ENCODE measurements around the gene ERP29. TPM values are rescaled to one million over a fixed set of nuclear protein-coding genes. Genes with fewer than 3 reads are reported as not detected.
"Not testable (repeated sequence)": the region's sequence is repeated elsewhere in the genome, so short reads cannot be mapped to it uniquely, and the experiment has no call there.

Gene ERP29
- total RNA-seq, 4 donors from 2014 or later, result 39.8 to 62.7 (median 49.1) TPM

DNA sequence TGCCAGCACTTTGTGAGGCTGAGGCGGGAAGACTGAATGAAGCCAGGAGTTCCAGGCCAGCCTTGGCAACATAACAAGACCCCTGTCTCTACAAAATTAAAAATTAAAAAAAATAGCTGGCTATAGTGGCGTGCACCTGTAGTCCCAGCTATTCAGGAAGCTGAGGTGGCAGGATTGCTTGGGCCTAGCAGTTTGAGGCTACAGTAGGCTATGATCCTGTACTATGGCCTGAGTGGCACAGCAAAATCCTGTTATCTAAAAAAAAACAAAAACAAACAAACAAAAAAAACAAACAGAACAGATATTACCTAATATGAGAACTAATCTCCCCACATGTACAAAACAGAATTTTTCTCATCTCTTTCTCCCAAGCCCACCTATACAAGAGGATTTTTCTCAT is 15.9 kb upstream of the ERP29 start:
- DNase-seq, result no peak
- Histone ChIP-seq H3K4me3 (no peak overlapping the region), H3K4me1 (peaks cover 0 to 9% (median 2%) of the 10 kb centered on the region in 4 donors), H3K36me3 (no peaks in the 10 kb centered on the region), H3K9me3 (no peaks in the 10 kb centered on the region), H3K27me3 (no peaks in the 10 kb centered on the region), H3K27ac (no peak overlapping the region)
- TF ChIP-seq, protein P1, sequence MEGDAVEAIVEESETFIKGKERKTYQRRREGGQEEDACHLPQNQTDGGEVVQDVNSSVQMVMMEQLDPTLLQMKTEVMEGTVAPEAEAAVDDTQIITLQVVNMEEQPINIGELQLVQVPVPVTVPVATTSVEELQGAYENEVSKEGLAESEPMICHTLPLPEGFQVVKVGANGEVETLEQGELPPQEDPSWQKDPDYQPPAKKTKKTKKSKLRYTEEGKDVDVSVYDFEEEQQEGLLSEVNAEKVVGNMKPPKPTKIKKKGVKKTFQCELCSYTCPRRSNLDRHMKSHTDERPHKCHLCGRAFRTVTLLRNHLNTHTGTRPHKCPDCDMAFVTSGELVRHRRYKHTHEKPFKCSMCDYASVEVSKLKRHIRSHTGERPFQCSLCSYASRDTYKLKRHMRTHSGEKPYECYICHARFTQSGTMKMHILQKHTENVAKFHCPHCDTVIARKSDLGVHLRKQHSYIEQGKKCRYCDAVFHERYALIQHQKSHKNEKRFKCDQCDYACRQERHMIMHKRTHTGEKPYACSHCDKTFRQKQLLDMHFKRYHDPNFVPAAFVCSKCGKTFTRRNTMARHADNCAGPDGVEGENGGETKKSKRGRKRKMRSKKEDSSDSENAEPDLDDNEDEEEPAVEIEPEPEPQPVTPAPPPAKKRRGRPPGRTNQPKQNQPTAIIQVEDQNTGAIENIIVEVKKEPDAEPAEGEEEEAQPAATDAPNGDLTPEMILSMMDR (IDR thresholded peaks at IDR 0.05), result no peak
- no peak for TF ChIP-seq POLR2A (IDR thresholded peaks at IDR 0.05)

DNA sequence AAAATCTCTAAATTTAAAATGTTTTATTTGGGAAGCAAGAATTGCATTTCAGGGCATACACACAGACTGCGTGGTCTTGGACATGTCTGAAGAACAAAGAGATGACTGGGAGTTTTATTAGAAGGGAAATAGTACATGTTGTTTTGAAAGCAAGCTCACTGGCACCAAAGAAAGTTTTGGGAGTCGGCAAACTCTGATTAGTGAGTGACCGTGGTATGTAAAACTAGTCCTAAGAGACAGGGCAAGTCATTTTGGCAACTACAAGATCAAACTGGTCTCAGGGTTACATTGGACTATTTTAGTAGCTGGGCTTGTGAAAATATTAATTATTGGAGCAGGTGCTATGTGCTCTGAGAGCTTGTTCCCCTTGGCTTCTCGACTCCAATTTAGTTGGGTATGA is 15.2 kb upstream of the ERP29 start:
- Histone ChIP-seq H3K4me3 (no peak overlapping the region), H3K27ac (no peak overlapping the region), H3K4me1 (peaks cover 0 to 9% (median under 1%) of the 10 kb centered on the region in 4 donors), H3K9me3 (no peaks in the 10 kb centered on the region), H3K27me3 (no peaks in the 10 kb centered on the region), H3K36me3 (no peaks in the 10 kb centered on the region)
- TF ChIP-seq, protein P1 (IDR thresholded peaks at IDR 0.05), result no peak
- TF ChIP-seq POLR2A (IDR thresholded peaks at IDR 0.05), result no peak
- DNase-seq, result no peak

DNA sequence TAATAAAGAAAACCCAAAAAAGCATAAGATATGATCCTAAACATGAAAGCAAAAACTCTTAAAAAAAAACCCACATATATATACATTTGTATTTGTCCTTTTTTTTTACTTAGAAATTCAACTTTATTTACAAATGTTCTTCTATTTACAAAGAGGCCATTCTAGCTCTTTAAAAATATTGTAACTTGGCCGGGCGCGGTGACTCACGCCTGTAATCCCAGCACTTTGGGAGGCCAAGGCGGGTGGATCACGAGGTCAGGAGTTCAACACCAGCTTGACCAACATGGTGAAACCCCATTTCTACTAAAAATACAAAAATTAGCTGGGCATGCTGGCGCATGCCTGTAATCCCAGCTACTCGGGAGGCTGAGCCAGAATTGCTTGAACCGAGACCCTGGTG is 14.1 kb upstream of the ERP29 start:
- not testable (repeated sequence) for H3K4me3 ChIP-seq, H3K27ac ChIP-seq, H3K4me1 ChIP-seq, H3K36me3 ChIP-seq, H3K9me3 ChIP-seq, H3K27me3 ChIP-seq, DNase-seq

DNA sequence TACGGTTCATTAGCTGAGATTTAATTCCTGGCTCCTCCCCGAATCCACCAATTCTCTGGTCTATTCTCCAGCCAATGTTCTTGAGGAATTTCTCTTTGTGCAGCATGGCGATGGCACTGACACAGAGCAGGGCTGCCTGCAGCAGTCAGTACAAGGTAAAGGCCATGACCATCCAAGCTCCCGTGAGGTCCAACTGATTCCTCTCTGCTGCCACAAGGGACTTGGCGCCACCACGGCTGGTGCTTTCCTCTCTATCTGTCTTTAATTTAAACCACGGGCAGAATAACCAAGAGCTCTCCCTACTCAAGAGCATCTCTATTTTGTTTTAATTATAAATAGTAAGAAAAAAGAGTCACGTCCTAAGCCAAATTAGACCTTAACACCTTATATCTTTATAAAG is 12.4 kb upstream of the ERP29 start:
- peak overlapping the region in 1 of 4 donors; percentile 46 for H3K27ac ChIP-seq
- H3K27me3 ChIP-seq, result no peaks in the 10 kb centered on the region
- H3K9me3 ChIP-seq, result no peaks in the 10 kb centered on the region
- no peak overlapping the region for H3K4me3 ChIP-seq
- DNase-seq, result no peak
- no peaks in the 10 kb centered on the region for H3K36me3 ChIP-seq
- TF ChIP-seq, protein P1 (IDR thresholded peaks at IDR 0.05), result no peak
- no peaks in the 10 kb centered on the region for H3K4me1 ChIP-seq

DNA sequence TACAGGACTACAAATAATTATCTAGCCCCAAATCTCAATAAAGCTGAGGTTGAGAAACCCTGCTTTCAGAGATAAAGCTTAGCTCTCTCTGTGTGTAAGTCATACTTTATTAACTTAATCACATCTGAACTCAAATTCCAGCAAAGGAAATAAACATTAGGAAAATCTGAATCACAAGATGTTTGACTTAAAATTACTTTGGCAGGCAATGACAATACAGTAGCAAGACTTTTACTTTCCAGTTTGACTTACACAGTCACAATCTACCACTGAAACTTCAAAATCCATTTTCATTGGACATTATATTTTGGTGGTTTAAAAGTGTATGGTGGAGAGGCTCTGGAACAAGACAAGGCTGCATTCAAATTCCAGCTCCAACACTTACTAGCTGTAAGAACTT is 11.7 kb upstream of the ERP29 start:
- DNase-seq, result no peak
- Histone ChIP-seq H3K36me3 (no peaks in the 10 kb centered on the region), H3K27ac (peak overlapping the region in 3 of 4 donors; percentile 2 to 46 (median 31)), H3K4me3 (peak overlapping the region in 2 of 4 donors; percentile 16), H3K27me3 (no peaks in the 10 kb centered on the region), H3K4me1 (no peaks in the 10 kb centered on the region), H3K9me3 (no peaks in the 10 kb centered on the region)
- TF ChIP-seq, protein P1 (IDR thresholded peaks at IDR 0.05), result no peak
- no peak for TF ChIP-seq POLR2A (IDR thresholded peaks at IDR 0.05)

DNA sequence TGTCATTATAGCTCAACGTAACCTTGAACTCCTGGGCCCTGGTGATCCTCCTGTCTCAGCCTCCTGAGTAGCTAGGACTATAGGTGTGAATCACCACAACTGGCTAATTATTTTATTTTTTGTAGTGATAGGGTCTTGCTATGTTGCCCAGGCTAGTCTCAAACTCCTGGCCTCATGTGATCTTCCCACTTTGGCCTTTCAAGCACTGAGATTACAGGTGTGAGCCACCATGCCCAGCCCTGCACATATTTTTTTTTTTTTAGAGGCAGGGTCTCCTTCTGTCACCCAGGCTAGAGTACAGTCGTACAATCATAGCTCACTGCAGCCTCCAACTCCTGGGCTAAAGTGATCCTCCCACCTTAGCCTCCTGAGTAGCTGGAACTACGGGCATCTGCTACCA is 9.2 kb upstream of the ERP29 start:
- H3K27me3 ChIP-seq, result no peaks in the 10 kb centered on the region
- no peak for DNase-seq
- H3K36me3 ChIP-seq, result no peaks in the 10 kb centered on the region
- no peaks in the 10 kb centered on the region for H3K4me1 ChIP-seq
- H3K4me3 ChIP-seq, result no peak overlapping the region
- no peak overlapping the region for H3K27ac ChIP-seq
- TF ChIP-seq, protein P1 (IDR thresholded peaks at IDR 0.05), result no peak
- no peak for TF ChIP-seq POLR2A (IDR thresholded peaks at IDR 0.05)
- no peaks in the 10 kb centered on the region for H3K9me3 ChIP-seq
